Activated CD8-positive, alpha-beta memory T cell treated with anti-CD3 and anti-CD28 coated beads for 48 hours (primary cell): ENCODE results near the gene RPGRIP1L.
A peak's percentile ranks its signal among the peaks of the same experiment; 100 is the strongest.

Experiments used
- DNase-seq, 3 experiments: peaks; one replicate each; pipeline ENCODE4 v3.0.0-alpha.2; 2020; ENCODE audit warnings: low read depth in 2 of 3, low spot score in 2 of 3

Gene RPGRIP1L

DNA sequence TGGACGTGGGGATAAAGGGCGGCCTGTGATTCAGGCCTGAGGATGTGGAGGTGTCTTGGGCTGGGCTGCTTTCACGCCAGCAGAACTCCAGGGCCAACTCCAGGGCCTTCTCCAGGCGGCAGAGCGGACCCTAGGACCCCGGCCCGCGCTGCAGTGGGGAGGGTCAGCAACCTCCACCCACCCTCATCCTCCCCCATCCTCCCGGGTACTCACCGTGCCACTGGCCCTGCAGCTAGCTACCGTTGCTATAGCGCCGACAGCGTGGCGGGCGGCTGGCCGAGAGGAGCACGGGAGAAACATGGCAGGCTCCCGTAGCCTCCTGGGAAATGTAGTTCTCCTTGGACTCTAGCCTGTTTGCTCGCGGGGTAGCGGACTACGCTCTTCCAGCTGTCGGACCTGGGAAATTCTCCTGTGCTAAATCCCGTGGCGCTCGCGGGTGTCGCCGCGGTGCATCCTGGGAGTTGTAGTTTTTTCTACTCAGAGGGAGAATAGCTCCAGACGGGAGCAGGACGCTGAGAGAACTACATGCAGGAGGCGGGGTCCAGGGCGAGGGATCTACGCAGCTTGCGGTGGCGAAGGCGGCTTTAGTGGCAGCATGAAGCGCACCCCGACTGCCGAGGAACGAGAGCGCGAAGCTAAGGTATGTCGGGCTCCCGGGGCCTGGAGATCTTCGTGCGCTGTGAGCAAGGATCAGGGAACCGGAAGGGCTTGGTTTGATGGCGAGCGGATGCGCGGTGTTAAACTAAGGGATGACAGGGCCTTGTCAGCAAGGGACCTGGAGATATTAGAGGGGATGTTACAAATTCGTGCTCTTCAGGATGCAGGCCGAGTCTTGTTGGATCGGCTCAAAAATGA, at the start of gene RPGRIP1L, which contains the start of gene FTO:
Gene RPGRIP1L, minus strand, starts transcription at position 270 of the 855 bp plus-strand sequence. CDS start 3,136 bp downstream, outside the sequence.
Gene FTO, plus strand, starts transcription at position 567 of the 855 bp plus-strand sequence.
- peak; percentile 88 to 96 (median 95) for DNase-seq

DNA sequence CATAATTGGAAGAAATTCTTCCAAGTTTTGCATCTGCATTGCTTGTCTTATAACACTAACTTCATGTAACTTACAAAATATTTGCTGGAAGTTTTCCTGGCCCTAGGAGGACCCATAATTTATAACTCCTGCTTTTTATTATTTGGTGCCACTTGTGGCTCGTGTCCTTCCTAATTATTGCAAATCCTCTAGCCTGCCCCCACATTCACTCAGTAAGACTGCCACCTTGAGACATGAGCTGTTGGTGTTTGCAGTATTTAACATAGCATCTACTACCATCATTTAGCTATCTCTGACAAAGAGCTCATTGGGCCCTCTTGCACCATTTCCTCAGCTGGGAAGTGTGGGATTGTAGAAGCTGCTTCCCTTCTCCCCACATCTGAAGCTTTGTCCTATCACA, 49.8 kb upstream of the RPGRIP1L start:
- no peak for DNase-seq

GRCh38 chr16:53752560-53752959, 48.9 kb upstream of the RPGRIP1L start:
- no peak for DNase-seq

- DNase-seq = no peak
Observed at GRCh38 chr16:53745753-53746266, 42.2 kb upstream of the RPGRIP1L start.

- DNase-seq = no peak
Observed at GRCh38 chr16:53745086-53745485, 41.4 kb upstream of the RPGRIP1L start.

- DNase-seq = no peak
Observed at GRCh38 chr16:53744449-53744848, 40.8 kb upstream of the RPGRIP1L start.

- no peak for DNase-seq
Observed at GRCh38 chr16:53743149-53743566, 39.5 kb upstream of the RPGRIP1L start.

GRCh38 chr16:53741546-53741945, 37.9 kb upstream of the RPGRIP1L start:
- no peak for DNase-seq

DNA sequence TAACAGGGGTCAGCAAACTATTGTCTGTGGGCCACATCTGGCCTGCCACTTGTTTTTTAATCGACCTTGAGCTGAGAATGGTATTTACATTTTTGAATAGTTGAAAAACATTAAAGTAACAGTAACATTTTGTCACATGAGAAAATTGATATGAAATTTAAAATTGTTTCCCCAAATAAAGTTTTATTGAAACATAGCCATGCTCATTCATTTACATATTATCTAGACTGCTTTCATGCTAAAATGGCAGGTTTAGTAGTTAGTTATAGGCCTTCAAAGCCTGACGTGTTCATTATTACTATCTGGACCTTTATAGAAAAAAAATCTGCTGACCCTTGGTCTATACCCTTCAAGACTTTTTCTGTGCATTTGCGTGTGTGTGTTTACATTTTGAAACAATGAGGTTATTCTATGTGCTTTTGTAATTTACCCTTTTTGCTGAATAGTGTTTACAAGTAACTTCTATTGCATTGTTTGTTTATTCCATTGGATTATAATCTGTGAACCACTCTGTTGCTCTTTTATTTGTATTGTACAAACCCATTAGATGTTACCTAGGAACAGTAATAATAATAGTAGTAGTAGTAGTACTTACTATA, 37.4 kb upstream of the RPGRIP1L start:
- no peak for DNase-seq

DNA sequence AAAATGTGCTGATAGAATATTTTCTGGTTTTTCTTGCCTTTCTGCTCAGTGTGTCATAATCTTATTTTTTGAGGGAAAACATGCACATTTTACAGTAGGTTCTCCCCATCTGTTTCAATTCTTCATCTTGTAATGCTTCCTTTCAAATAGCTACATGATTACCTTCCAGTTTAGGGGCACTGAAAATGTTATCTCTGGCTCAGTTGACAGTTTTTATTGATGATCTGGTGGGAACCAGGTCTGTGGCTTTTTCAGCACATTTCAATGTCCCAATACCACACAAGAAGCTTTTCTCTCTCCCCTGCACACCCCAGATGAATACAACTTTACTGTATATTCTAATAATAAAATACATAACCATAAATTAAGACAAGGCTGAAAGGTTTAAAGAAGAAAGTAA, 36.8 kb upstream of the RPGRIP1L start:
- no peak for DNase-seq

DNA sequence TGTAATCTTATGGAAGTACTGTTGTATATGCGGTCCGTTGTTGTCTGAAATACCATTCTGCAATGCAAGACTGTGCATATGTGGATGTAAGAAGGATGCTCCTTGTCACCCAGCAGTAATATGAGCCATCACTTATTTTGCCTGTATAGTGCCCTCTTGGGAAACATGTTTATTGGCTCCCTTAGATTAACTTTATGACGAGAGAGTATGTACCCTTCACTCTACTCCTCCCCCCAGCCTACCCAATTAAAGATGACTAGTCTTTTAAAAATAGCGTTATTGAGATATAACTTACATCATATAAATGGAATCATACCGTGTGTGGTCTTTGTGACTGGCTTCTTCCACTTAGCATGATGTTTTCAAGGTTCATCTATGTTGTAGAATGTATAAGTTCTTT, 33.9 kb upstream of the RPGRIP1L start:
- DNase-seq = no peak

GRCh38 chr16:53736297-53736696, 32.6 kb upstream of the RPGRIP1L start:
- DNase-seq = no peak

DNA sequence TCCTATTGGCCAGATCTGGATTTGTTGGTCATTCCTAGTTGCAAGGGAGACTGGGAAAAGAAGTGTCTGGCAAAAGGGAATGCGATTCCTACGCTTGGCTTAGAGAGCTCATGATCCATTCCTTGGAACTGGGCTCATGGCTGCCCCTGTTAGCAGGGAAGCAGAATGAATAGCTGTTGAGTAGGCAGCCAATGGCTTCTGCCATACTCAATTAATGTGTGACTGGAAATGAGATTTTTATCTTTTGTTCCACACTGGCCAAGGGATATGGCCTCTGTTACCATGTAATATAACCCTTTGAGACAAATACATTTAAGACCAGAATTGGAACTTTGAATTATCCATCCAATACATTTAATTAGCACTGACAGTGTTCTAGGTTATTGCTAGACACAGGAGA, 31.2 kb upstream of the RPGRIP1L start:
- no peak for DNase-seq

- DNase-seq = no peak
Observed at GRCh38 chr16:53732296-53732929, 28.8 kb upstream of the RPGRIP1L start.

DNA sequence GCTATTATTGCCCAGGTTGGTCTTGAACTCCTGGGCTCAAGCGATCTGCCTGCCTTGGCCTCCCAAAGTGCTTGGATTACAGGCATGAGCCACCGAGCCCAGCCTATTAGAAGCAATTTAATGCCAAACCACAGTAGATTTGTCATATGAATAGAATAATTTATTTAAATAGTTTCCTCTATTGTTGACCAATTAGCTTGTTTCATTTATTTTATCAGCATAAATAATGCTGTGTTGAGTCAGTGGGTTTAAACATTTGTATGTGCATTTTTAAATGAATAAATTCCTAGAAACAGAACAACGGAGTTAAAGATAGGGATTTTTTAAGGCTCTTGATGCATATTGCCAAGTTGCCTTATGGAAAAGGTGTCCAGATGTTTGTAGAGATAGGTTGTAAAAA, 27.0 kb upstream of the RPGRIP1L start:
- DNase-seq = no peak

DNA sequence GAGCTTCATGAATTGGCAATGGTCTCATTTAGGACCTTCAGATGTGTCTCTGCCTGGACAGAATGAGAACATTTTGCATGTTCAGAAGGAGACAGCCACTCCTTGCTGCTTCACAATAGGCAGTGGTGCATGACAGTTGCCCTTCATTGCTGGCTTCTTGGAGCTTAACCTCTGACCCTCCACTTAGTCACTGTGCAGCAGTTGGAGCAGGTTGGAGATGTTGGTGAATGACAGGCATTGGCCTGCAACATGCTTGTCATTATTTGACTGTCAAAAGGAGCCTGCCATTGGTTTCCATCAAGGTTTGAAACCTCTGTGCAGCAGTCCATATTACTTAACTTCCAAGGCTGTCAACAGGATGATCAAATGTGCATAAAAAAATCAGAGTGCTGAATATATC, 23.0 kb upstream of the RPGRIP1L start:
- no peak for DNase-seq

DNA sequence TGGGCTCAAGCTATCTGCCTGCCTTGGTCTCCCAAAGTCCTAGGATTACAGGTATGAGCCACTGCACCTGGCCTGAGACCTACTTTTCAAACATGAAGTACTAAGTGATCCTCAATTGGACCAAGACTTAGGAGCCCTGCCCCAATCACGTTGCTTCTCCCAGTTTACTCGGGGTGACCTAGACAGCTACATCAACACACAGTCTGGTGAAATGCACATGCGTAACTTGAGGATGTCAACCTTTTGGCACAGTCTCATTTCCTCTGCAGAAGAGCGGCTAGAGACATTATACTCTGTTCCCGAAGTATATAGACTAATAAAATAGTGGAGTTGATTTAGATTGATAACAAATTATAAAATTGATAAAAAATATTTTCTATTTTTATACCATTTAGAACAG, 17.4 kb upstream of the RPGRIP1L start:
- DNase-seq = no peak

DNA sequence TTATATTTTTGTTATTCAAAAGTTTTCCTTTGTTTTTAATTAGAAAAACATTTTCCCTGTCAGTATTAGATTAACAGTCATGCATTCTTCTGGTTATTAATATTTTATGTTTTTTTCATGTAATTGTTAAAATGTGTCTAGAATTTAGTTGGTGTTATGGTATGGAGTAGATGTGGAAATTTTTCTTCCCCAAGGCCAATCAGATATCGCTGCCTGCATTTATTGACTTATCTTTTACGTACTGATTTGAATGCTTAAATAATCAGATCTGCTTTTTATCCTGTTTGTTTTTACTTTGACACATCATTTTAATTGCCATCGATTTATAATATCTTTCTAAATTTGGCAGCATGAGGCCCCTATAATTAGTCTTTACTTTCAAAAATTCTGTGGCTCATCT, 13.9 kb upstream of the RPGRIP1L start:
- DNase-seq = no peak

GRCh38 chr16:53715023-53715384, 11.3 kb upstream of the RPGRIP1L start:
- DNase-seq = no peak

DNA sequence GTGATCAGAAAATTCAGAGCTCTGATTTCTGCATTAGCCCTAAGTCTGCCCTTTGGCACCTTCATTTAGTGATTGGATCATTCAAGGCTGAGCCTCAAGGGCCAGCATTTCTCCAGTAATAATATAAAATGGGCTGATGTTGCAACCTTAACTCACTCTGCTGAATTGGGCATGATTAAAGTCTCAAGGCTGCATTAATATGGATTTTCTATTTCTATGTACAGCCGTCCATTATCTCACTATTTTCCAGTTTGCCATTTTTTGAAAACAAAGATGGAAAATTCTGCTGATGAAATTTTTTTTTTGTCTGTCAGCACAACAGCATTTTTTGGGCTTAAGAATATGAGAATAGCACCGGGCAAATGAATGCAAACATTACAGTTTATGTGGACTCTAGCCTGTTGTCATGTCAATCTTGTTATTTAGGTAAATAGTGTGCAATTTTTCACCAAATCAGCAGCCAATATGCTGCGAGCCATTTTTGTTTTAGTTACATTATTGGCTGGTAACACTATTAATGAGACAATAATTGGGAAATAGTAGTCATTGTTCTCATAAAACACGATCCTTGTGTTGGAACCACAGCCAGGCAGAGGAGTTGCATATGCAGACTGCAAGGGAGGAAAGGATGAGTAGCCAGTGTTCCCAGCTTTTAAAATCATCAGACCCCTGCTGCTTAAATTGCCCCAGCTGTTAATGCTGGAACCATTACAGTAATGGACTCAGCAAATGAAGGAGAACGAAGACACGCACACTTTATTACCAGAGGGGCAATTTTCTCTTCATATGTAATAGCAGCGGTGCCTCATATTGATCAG, 10.8 kb upstream of the RPGRIP1L start:
- DNase-seq = no peak
